HS-5 (cell line): ENCODE results near the gene TTLL5.
A peak's percentile ranks its signal among the peaks of the same experiment; 100 is the strongest.

Experiments
- DNase-seq: peaks from one replicate; pipeline ENCODE4 v3.0.0-alpha.2; 2012; ENCODE audit warnings: low read depth

The TTLL5 gene

DNA sequence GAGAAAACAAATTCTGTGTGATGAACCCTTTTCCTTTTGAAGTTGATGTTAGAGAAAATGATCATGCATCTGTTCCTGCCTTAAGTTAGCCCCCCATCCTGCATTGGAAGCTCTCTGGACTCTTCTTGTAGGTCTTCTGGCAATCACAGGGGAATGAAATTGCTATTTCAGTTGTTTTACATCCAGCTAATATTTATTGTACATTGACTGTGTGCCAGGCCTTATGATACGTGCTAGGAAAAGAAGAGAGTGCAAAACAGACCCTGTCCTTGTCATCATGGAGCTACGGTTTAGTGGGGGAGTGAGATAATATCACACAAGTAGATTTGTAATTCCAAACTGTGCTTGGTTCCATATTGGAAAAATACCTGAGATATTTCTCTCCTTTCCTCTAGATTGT lies 202.2 kb downstream of the TTLL5 start:
- DNase-seq = no peak

DNA sequence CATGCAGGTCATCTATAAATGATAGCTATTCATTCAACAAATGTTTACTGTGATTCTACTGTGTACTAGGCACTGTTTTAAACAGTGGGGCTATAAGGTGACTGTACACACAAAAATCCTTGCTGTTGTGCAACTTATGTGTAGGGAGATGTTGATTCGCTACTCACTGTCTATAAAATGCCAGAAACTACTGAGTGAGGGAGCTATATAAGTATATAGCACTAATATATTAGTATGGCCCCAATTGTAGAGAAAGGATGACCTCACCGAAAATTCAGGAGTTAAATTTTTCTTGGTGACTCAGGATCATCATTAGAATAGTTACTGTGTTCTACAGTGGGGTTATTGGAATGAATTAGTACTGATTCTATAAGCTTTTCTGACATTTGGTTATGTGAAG lies 203.3 kb downstream of the TTLL5 start:
- DNase-seq = peak; percentile 90

DNA sequence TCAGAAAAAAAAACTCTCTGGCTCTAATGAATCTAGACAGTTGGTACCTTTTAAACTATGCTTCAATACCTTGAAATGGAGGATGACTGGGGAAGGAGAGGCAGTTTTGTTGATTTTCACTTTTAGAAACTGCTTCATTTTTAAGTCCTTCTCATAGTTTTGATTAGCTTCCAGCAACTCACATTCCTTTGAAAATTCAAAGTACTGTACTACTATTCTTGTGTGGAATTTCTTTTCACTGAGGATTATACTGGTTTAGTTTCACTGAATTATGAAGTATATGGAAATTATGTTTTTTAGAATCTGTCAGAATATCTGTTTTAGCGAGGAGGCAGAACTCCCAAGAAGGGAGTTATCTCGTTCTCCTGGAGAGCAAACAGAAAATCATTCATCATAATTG lies 204.5 kb downstream of the TTLL5 start:
- no peak for DNase-seq

DNA sequence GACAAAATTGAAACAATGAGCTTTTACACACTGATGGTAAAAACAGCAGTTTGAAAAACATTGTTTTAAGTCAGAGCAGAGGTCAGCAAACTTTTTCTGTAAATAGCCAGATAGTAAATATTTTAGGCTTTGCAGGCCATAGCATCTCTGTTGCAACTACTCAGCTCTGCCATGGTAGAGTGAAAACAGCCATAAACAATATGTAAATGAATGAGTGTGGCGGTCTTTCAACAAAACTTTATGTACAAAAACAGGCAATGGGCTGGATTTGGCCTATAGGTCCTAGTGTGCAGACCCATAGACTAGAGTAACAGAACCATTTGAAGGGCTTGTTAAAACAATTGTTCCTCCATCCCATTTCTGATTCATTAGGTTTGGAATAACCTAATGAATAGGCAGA lies 205.9 kb downstream of the TTLL5 start:
- DNase-seq = no peak

DNA sequence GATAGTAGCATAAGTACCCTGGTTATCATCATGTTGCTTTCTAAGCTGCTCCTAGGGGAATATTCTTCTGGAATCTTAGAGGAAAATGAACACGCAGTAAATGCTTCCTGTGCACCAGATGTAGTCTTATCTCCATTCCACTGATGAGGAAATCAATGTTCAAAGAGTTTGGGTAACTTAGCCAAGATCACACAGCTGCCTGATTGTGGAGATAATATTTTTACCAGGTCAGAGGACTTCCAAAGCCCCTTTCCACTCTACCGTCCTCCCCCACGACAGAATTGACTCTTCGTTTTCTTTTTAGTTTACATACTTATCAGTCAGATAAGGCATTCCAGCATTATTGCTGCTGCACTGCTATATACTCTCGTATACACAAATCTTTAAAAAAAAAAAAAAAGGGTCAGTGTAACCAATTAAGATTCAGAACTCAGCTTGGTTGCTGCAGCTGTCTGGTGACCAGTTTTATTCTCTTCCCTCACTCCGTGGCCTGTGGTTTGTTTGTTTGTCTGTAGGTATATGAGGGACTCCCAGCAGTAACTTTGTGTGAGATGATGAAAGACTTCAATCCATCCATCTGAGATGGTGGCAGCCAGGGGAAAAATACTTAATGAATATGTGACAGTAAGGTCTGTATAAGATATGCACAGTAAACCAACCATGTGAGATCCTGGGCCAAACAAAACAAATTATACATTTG lies 210.3 kb downstream of the TTLL5 start:
- DNase-seq = no peak

DNA sequence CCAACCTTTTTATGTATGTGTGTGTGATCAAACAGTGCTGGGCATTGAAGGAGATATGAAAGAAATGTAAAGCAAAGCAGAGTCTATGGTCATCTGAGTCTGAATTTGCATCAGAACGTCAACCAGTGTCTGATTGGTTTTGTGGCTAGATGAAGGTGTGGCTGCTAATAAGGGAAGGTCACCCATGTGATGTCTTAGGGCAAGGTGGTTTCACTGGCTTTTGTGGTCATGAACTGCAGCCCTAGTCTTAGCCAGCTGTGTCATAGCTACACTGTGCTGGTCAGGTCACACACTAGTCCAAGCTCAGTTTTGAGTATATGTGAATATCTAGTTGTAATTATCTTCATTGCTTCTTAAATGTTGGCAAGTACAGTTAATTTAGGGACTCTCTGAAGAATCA lies 214.9 kb downstream of the TTLL5 start:
- DNase-seq = no peak

DNA sequence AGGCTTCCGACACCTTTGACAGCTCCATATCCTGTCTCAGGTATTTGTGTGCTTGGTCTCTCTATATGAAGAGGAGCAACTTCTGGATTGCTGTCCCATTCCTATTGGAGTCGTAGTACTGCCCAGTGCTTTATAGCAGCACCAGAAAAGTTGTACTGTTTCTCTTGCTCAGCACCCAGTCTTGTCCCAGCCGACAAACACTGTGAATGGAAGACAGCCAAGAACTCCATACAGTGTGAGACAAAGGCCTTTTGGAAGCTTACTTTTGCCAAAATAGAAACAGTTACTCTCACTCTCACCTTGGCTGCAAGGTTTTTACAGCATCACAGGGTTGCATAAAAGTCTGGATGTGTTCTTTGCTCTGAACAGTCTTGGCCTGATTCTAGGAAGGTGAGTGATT lies 215.5 kb downstream of the TTLL5 start:
- DNase-seq = no peak

DNA sequence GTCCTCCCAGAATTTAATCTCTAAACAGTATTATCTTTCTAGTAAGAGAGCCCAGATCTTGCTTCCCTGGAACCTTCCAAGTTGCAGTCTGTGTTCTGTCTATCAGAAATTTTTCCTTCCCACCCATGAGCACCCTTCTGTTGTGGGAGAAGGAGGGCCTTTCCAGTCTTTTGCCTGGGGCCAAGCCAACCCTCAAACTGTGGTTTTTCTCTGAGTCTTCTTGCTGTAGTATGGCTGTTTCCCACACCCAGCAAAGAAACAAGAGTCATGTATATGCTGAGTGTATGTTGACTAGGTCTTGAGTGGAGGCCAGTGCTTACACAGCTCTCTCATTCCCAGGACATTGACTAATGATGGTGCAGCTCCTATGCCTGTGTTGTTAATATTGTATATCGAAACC lies 216.2 kb downstream of the TTLL5 start:
- peak; percentile 46 for DNase-seq

DNA sequence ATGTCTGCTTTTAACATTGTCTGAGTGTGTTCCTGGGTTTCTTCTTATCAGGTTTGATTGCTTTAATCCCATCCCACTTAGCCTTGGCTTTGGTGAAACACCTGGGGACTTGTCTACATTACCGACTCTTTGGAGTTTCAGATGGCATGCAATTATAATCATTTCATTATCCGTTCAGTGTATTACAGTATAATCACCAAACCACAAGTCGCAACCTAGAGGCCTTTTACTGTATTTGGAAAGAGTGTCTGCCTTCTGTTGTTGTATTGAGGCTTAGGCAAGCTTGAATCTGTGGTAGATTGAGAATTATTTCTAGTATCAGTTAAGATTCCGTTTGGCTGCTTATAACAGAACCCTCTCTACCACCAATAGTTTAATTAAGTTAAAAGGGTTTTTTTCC lies 216.8 kb downstream of the TTLL5 start:
- DNase-seq = no peak

DNA sequence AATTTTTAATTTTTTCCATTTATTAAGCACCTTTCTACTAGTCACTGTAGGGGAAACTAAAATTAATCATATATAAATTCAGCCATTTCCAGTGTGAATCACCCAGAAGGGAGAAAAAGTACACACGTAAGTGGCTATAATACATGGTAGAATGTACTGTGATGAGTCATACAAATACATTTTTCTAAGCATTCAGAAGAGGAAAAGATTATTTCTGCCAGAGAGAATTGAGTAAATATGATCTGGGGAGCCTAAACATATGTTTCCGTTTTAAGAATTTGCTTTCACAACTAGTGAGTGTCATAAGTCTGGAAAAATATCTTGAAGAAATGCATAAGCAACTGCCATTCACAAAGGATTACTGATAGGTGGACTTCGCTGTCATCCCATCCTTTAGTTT lies 218.0 kb downstream of the TTLL5 start:
- peak; percentile 88 for DNase-seq

DNA sequence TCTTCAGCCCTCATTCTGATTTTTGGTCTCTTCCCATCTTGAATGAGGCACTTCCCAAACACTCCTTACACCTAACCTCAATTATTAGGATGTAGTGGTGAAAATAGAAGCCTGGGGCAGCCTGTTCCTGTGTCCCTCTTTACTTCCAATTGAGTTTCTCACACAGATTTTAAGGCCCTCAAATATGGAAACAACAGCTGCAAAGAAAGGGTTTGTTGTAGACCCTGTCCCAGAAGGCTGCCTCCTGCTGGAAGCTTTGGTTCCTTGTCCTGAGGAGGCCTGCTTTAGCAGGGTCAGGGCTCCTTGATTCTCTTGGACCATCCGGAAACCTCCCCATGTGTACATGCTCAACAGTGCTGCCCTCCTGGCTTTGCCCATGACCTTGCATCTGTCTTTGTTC lies 219.5 kb downstream of the TTLL5 start:
- DNase-seq = no peak

DNA sequence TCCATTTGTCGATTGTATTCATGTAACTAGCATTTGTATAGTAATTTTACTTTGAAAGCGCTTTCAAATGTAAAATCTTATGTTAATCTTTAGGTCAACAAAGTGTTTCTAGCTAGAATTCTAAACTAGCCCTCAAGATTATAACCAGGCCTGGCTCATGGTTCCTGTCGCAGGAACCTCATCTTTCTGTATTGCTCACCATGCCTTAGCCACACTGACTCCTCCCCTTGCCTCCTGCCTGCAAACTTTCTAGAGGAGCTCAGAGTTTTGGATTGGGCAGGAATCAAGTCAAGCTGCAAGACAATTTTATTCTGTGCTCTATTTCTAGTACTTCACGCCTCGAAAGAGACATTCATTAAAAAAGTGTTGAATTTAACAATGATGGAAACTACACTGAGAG lies 220.9 kb downstream of the TTLL5 start:
- no peak for DNase-seq

DNA sequence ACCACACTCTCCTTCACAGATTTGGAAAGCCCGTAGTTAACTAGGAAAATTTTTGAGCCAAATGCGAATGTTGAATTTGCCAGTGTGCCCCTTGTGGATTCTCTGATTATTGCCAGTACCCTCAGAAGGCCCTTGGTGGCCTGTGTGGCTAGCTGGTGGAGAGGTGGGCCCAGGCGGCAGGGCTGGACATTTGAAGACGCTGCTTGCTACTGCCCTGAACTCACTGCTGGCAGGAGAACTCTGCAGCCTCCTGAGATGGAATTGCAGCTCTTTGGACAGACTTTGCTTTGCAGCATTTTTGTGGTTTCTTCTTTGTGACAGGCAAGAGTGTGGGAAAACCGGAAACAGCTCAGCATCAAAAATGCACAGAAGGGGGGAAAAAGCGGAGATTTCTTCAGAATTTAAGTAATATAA lies 223.2 kb downstream of the TTLL5 start:
- no peak for DNase-seq

DNA sequence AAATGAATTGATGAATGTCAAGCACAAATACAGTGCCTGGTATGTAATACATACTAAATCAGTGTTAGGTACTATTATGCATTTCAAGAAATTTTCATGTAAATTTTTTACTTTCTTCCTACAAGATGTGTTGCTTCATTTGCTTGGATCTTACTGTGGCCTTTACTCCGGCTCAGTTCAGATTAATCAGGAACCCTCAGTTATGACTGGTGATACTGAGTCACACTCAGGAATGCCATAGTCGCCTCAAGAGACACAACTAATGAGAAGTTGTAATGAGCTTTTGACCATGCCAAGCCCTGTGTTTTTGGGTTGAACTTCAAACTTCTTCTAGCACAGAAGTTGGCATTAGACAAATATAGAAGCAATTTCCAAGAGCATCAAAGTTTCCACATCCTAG lies 224.8 kb downstream of the TTLL5 start:
- DNase-seq = no peak

DNA sequence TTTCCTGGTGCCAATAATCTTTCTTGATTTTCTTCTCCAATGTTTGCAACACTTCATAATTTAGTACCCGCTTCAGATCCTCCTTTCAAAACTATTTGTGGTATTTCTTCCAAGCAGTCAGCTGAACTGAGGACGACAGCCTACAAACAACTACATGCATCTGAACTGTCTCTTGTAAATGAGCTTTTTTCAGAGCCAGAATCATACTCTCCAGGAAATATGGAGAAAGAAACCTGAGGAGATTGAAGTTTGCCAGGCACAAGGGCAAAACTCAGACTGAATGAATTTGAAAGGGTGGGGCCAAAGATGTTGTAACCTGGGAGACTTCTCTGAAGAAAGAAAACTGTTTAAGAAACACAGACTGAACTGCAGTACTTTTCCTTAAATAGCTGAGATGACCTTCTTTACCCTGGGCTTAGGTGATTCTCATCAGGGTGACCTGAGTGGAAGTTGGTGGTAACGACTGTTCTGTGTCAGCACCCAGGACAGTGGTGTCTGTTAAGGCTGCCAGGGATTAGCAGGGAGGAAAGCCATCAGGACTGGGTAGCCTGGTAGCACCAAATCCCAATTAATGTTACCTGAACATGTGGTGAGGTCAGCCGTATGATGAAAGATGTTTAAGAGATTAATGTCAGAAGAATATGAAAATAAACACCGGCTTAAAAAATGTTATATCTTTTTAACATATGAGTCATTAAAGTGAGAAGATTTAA lies 225.7 kb downstream of the TTLL5 start:
- no peak for DNase-seq

DNA sequence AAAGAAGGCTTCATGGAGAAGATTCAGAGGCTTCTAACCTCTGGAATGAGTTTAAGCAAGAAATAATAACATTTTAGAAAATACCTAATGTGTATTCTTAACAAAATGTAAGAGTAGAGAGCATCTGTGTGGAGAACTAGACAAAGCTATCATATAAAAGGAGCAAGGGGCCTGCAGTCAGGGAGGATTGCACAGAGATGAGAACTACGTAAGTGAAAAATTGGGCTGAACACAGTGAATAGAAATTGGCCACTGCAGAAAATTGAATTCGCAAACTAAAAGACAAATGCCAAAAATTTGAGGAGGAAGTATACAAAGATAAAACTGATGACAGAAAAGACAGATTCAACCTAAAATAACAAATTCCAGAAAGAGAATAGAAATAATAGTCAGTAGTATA lies 227.9 kb downstream of the TTLL5 start:
- DNase-seq = no peak

DNA sequence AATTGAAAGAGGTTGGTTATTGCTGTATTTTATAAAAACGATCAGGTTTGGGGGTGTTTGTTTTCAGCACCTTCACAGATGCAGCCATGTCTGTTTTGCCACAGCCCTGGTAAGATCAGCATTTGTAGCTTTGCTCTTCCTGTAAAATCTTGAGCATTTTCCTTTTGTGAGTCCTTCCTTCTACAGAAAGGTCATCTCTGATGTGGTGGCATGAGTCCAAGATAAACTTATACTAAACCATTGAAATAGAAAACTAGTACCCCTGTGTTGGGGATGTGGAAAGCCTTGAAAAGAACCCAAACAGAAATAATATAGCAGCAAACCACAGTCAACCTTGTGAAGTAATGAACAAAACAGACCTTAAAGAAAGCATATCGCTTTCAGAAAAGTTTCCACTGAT lies 235.3 kb downstream of the TTLL5 start:
- no peak for DNase-seq

DNA sequence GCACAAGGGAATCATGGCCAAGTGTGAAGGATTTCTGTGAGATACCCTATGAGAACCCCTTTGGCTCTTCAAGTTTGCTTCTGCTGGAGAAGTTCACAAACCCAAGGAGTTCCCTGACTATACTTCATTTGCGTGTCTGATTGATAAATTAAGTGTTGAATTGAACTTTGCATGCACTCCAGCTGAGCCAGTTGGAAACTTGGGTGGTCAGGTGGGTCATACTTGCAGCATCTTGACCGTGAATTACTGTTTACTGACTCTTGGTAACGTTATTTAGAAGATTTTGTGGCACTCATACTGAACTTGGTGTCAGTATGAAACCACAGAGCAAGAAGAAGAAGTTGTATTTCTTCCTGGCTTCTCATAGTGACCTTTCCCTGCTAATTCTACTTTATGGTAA lies 243.3 kb downstream of the TTLL5 start:
- no peak for DNase-seq

DNA sequence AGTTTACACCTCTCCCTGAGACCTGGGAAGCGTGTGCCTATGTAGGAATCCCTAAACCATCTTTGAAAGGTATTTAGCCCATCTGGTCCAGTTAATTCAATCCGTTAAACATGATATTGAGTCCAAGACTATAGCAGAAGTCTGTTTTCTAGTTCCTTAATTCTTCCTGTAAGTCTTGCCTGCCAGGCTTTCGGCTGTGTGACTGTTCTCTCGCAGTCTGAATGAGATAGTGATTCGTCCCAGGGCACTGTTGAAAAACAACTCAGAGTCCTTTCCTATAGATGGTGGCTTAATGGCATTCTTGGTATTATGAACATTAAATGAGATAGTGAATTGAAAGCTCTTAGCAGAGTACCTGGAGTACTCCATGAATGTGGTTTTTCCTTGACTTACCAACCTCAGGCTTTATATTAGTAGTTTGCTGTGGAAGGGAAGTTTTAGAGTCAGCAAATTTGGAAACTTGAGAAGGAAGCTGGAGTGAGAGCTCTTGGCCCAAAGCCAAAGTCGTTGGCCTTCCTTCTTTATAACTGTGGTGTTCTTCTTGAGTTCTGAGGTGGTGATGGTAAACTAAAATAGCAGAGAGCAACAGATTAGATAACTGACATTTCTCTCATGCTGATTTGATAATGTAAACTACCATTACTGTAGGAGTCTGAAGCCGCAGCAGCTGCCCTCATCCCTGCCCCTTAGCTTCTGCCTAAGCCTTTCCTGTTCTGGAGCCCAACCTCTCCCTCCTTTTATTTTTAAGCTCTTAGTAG lies 244.3 kb downstream of the TTLL5 start:
- DNase-seq = no peak

DNA sequence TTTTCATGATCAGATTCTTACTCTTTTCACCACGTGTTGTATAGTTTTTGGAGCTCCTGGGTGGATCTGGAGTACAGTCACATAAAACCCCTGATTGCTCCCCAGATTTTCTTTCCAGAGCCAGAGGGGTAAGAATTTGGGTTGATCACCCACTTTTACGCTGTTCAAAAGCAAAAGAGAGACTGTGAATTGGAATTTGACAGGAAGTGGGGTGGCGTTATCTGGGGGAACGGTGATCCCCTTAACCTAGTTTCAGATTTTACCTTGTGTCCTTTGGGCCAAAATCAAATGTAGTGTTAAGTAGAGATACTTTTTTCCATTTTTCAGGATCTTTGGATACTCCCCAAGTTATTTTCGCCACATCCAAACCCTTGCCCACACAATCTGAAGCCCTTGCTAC lies 245.2 kb downstream of the TTLL5 start:
- DNase-seq = no peak

DNA sequence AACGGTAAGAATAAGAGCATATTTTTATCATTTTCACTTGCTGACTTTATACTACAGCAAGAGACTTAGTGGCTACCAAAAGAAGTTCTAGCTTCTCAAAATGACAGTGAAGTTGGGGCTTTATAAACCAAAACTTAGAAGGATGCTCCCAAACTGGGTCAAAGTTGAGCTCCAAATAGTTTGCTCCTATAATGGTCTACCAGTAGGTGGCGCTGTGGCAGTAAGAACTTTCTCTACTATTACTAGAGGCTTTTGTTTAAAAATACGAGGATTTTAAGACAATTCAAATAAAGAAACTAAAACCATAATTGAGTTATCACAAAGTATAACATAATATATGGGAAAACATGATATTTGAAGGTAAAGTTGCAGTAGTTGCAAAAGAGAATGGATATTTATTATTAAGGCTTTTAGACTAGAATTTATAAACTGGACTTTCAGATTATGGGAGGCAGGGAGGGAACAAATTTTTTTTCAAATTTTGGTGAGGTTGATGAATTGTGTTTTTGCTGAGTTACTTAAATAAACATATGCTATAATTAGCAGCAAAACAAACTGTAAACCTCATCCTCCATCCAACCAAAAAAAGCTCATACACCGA lies 245.7 kb downstream of the TTLL5 start:
- DNase-seq = no peak

DNA sequence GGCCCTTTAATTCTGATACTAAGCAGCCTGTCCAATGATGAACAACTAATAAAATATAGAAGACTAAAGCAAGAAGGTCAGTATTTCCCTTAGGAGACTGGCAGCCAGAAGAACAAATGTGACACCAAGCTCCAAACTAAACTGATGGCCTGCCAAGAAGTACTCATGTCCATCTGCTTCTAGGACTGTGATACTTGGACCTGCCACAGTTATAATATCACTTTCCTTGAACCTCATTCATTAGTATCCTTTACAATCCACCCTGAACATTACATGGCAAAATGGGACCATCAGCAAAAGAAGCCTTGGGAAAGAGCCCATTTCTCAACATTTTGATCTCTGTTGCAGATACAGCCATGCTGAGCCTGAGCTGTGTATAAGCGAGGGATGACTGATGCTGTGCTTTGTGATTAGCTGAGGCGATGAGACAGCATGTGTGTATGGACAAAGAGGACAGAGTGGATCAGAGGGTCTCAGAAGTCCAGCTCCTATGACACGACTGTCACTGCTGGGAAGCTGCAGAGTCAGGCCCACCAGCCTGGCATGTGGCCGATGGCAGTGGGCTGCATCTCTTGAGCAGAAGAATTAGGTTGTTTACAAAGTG lies 246.8 kb downstream of the TTLL5 start:
- DNase-seq = no peak
